MM.1S (cell line): ENCODE measurements around the gene CHAF1B.

Source experiments
- DNase-seq: peaks from one replicate; pipeline ENCODE4 v3.0.0-alpha.2; 2015
- H2AFZ ChIP-seq: fragments of 300-600 bp; sonication (generic); 2 replicates; pipeline ENCODE4 v1.6.0; 2016; ENCODE audit warnings: antibody characterized with exemption, low read length
- H3F3A ChIP-seq: fragments of 300-600 bp; sonication (generic); 2 replicates; pipeline ENCODE4 v1.6.1; 2016; ENCODE audit warnings: mild to moderate bottlenecking, antibody characterized with exemption, low read length, moderate library complexity, mixed read lengths; ENCODE audit not compliant: insufficient read depth
- H3K27ac ChIP-seq: fragments of 300-600 bp; sonication (generic); 2 replicates; pipeline ENCODE4 v1.5.1; 2016; ENCODE audit warnings: mild to moderate bottlenecking, low read length
- H3K27me3 ChIP-seq: fragments of 300-600 bp; sonication (generic); replicated peaks from 2 replicates; pipeline ENCODE4 v1.6.0; 2016; ENCODE audit warnings: low read length; ENCODE audit not compliant: insufficient read depth
- H3K36me3 ChIP-seq: fragments of 300-600 bp; sonication (generic); replicated peaks from 2 replicates; pipeline ENCODE4 v1.6.1; 2016; ENCODE audit warnings: mild to moderate bottlenecking, low read length, mixed read lengths; ENCODE audit not compliant: insufficient read depth
- H3K4me1 ChIP-seq: fragments of 300-600 bp; sonication (generic); 2 replicates; pipeline ENCODE4 v1.6.1; 2016; ENCODE audit warnings: low read length, mixed read lengths
- H3K4me2 ChIP-seq: fragments of 300-600 bp; sonication (generic); 2 replicates; pipeline ENCODE4 v1.6.0; 2016; ENCODE audit warnings: low read depth, low read length
- H3K4me3 ChIP-seq: fragments of 300-600 bp; sonication (generic); 2 replicates; pipeline ENCODE4 v1.5.1; 2016; ENCODE audit warnings: low read length, mixed read lengths
- H3K79me2 ChIP-seq: fragments of 300-600 bp; sonication (generic); 2 replicates; pipeline ENCODE4 v1.6.1; 2016; ENCODE audit warnings: mixed run types, low read length, mixed read lengths
- H3K9ac ChIP-seq: fragments of 300-600 bp; sonication (generic); 2 replicates; pipeline ENCODE4 v1.6.1; 2016; ENCODE audit warnings: low read length, mixed read lengths
- H3K9me2 ChIP-seq: fragments of 300-600 bp; sonication (generic); replicated peaks from 2 replicates; pipeline ENCODE4 v1.6.1; 2016; ENCODE audit warnings: mild to moderate bottlenecking, low read length, mixed read lengths; ENCODE audit not compliant: insufficient read depth
- H3K9me3 ChIP-seq: fragments of 300-600 bp; sonication (generic); replicated peaks from 2 replicates; pipeline ENCODE4 v1.6.1; 2016; ENCODE audit warnings: mild to moderate bottlenecking, low read length, mixed read lengths; ENCODE audit not compliant: insufficient read depth
- H4K20me1 ChIP-seq: fragments of 300-600 bp; sonication (generic); 2 replicates; pipeline ENCODE4 v1.6.1; 2016; ENCODE audit warnings: mild to moderate bottlenecking, low read length, moderate library complexity, mixed read lengths; ENCODE audit not compliant: insufficient read depth
- EZH2 ChIP-seq: fragments of 300-600 bp; sonication (generic); optimal IDR thresholded peaks from 2 replicates; pipeline ENCODE3; 2017; ENCODE audit warnings: low read depth, mild to moderate bottlenecking, antibody characterized with exemption, low read length, mixed read lengths
- EZH2phosphoT487 ChIP-seq: fragments of 300-600 bp; sonication (generic); IDR thresholded peaks from 2 replicates; pipeline ENCODE4 v1.6.1; 2018; ENCODE audit warnings: antibody characterized with exemption, low read length
- TF ChIP-seq, protein P1 (sequence below): fragments of 300-600 bp; sonication (generic); IDR thresholded peaks from 2 replicates; pipeline ENCODE4 v1.5.1; 2016; ENCODE audit warnings: antibody characterized with exemption, low read length, mixed read lengths

Gene CHAF1B

GRCh38 chr21:36431252-36431651 lies 46.1 kb downstream of the CHAF1B start:
- H3K9me2 ChIP-seq: no peaks in the 10 kb centered on the region
- H3F3A ChIP-seq: no peaks in the 10 kb centered on the region
- DNase-seq: no peak
- no peaks in the 10 kb centered on the region for H3K79me2 ChIP-seq
- H3K9ac ChIP-seq: no peak overlapping the region
- no peak overlapping the region for H2AFZ ChIP-seq
- H4K20me1 ChIP-seq: no peaks in the 10 kb centered on the region
- H3K4me1 ChIP-seq: no peaks in the 10 kb centered on the region
- no peak overlapping the region for H3K27ac ChIP-seq
- H3K9me3 ChIP-seq: no peaks in the 10 kb centered on the region
- no peak for TF ChIP-seq EZH2
- no peak for TF ChIP-seq EZH2phosphoT487
- TF ChIP-seq, protein P1, sequence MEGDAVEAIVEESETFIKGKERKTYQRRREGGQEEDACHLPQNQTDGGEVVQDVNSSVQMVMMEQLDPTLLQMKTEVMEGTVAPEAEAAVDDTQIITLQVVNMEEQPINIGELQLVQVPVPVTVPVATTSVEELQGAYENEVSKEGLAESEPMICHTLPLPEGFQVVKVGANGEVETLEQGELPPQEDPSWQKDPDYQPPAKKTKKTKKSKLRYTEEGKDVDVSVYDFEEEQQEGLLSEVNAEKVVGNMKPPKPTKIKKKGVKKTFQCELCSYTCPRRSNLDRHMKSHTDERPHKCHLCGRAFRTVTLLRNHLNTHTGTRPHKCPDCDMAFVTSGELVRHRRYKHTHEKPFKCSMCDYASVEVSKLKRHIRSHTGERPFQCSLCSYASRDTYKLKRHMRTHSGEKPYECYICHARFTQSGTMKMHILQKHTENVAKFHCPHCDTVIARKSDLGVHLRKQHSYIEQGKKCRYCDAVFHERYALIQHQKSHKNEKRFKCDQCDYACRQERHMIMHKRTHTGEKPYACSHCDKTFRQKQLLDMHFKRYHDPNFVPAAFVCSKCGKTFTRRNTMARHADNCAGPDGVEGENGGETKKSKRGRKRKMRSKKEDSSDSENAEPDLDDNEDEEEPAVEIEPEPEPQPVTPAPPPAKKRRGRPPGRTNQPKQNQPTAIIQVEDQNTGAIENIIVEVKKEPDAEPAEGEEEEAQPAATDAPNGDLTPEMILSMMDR: no peak
- no peak overlapping the region for H3K4me2 ChIP-seq
- no peak overlapping the region for H3K4me3 ChIP-seq
- no peaks in the 10 kb centered on the region for H3K36me3 ChIP-seq
- no peaks in the 10 kb centered on the region for H3K27me3 ChIP-seq

DNA sequence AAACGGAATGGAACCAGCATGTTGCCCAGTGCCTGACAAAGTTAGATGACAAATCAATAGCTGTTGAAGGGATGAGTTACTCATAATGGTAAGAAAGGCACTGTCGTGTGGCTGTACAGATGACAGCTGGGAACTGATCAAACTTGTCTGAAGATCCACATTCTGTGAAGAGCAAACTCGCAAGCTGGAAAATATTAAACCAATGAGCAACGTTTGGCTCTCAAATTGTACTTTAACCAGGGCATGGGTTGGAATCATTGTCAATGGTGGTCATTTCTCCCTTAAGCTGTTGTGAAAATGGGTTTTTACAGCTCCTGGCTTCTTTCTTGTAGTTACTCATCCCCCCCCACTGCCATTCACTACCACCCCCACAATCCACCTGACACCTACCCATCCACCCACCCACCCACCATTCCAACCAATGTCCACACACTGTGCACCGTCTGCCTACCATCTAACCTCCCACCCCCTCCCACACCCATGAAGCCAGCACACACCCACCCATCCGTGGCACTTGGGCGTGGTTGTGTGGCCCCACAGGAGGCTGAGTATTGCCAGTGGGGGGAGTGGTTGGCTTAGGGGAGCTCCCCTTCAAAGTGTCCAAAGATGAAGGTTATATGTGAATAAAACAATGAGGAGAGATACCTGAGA lies 48.0 kb downstream of the CHAF1B start:
- no peak overlapping the region for H3K4me2 ChIP-seq
- H3F3A ChIP-seq: no peaks in the 10 kb centered on the region
- H3K9me2 ChIP-seq: no peaks in the 10 kb centered on the region
- H4K20me1 ChIP-seq: no peaks in the 10 kb centered on the region
- no peaks in the 10 kb centered on the region for H3K79me2 ChIP-seq
- H3K27me3 ChIP-seq: no peaks in the 10 kb centered on the region
- no peak overlapping the region for H2AFZ ChIP-seq
- DNase-seq: no peak
- H3K27ac ChIP-seq: no peak overlapping the region
- TF ChIP-seq, protein P1: no peak
- TF ChIP-seq EZH2phosphoT487 (no peak), EZH2 (no peak)
- H3K9ac ChIP-seq: no peak overlapping the region
- no peaks in the 10 kb centered on the region for H3K36me3 ChIP-seq
- no peaks in the 10 kb centered on the region for H3K4me1 ChIP-seq
- no peak overlapping the region for H3K4me3 ChIP-seq
- no peaks in the 10 kb centered on the region for H3K9me3 ChIP-seq

- Histone ChIP-seq H3K36me3 (no peaks in the 10 kb centered on the region), H3K4me3 (no peak overlapping the region), H3F3A (no peaks in the 10 kb centered on the region), H3K79me2 (no peaks in the 10 kb centered on the region), H3K27ac (no peak overlapping the region), H3K9me2 (no peaks in the 10 kb centered on the region), H3K4me1 (no peaks in the 10 kb centered on the region), H3K9ac (no peak overlapping the region), H3K9me3 (no peaks in the 10 kb centered on the region), H3K4me2 (no peak overlapping the region), H2AFZ (no peak overlapping the region), H4K20me1 (no peaks in the 10 kb centered on the region), H3K27me3 (no peaks in the 10 kb centered on the region)
- no peak for DNase-seq
- no peak for TF ChIP-seq EZH2
- TF ChIP-seq, protein P1: no peak
- no peak for TF ChIP-seq EZH2phosphoT487
These were observed 49.0 kb downstream of the CHAF1B start for GRCh38 chr21:36434144-36434543.
